ENCODE results near the gene MAPK10.

Gene MAPK10

GRCh38 chr4:86256086-86256485 lies 103.8 kb downstream of the MAPK10 start:
- H2AFZ ChIP-seq (ENCODE audit: low read depth, low read length), result no peak overlapping the region
- H3K9me3 ChIP-seq (ENCODE audit: insufficient read depth, low read length), result no peaks in the 10 kb centered on the region
- no peaks in the 10 kb centered on the region for H4K20me1 ChIP-seq (ENCODE audit: insufficient read depth, low read length)
- H3K27ac ChIP-seq (ENCODE audit: low read length), result no peak overlapping the region
- no peak for TF ChIP-seq EZH2phosphoT487 (IDR thresholded peaks at IDR 0.05; ENCODE audit: low read depth)
- TF ChIP-seq, protein P1, sequence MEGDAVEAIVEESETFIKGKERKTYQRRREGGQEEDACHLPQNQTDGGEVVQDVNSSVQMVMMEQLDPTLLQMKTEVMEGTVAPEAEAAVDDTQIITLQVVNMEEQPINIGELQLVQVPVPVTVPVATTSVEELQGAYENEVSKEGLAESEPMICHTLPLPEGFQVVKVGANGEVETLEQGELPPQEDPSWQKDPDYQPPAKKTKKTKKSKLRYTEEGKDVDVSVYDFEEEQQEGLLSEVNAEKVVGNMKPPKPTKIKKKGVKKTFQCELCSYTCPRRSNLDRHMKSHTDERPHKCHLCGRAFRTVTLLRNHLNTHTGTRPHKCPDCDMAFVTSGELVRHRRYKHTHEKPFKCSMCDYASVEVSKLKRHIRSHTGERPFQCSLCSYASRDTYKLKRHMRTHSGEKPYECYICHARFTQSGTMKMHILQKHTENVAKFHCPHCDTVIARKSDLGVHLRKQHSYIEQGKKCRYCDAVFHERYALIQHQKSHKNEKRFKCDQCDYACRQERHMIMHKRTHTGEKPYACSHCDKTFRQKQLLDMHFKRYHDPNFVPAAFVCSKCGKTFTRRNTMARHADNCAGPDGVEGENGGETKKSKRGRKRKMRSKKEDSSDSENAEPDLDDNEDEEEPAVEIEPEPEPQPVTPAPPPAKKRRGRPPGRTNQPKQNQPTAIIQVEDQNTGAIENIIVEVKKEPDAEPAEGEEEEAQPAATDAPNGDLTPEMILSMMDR (IDR thresholded peaks at IDR 0.05; ENCODE audit: low read depth, low read length), result no peak
- H3K4me3 ChIP-seq (ENCODE audit: low read length), result no peak overlapping the region
- H3K9ac ChIP-seq (ENCODE audit: low read length), result no peak overlapping the region
- no peak overlapping the region for H3K4me2 ChIP-seq (ENCODE audit: low read length)
- H3K79me2 ChIP-seq (ENCODE audit: low read length), result no peaks in the 10 kb centered on the region
- H3K27me3 ChIP-seq (ENCODE audit: low read depth, low read length), result no peaks in the 10 kb centered on the region
- no peaks in the 10 kb centered on the region for H3K4me1 ChIP-seq (ENCODE audit: low read length)
- no peaks in the 10 kb centered on the region for H3K36me3 ChIP-seq (replicated peaks; ENCODE audit: low read depth, low read length)

GRCh38 chr4:86250619-86251018 lies 109.2 kb downstream of the MAPK10 start:
- Histone ChIP-seq H3K4me2 (ENCODE audit: low read length) (no peak overlapping the region), H3K9ac (ENCODE audit: low read length) (no peak overlapping the region), H3K79me2 (ENCODE audit: low read length) (no peaks in the 10 kb centered on the region), H3K27ac (ENCODE audit: low read length) (no peak overlapping the region), H3K9me3 (ENCODE audit: insufficient read depth, low read length) (no peaks in the 10 kb centered on the region), H2AFZ (ENCODE audit: low read depth, low read length) (no peak overlapping the region), H3K27me3 (ENCODE audit: low read depth, low read length) (no peaks in the 10 kb centered on the region), H3K4me3 (ENCODE audit: low read length) (no peak overlapping the region), H4K20me1 (ENCODE audit: insufficient read depth, low read length) (no peaks in the 10 kb centered on the region), H3K36me3 (replicated peaks; ENCODE audit: low read depth, low read length) (no peaks in the 10 kb centered on the region), H3K4me1 (ENCODE audit: low read length) (no peaks in the 10 kb centered on the region)
- no peak for TF ChIP-seq EZH2phosphoT487 (IDR thresholded peaks at IDR 0.05; ENCODE audit: low read depth)
- TF ChIP-seq, protein P1 (IDR thresholded peaks at IDR 0.05; ENCODE audit: low read depth, low read length), result no peak

GRCh38 chr4:86250006-86250405 lies 109.8 kb downstream of the MAPK10 start:
- Histone ChIP-seq H3K9me3 (ENCODE audit: insufficient read depth, low read length) (no peaks in the 10 kb centered on the region), H4K20me1 (ENCODE audit: insufficient read depth, low read length) (no peaks in the 10 kb centered on the region), H2AFZ (ENCODE audit: low read depth, low read length) (no peak overlapping the region), H3K4me2 (ENCODE audit: low read length) (no peak overlapping the region), H3K4me1 (ENCODE audit: low read length) (no peaks in the 10 kb centered on the region), H3K4me3 (ENCODE audit: low read length) (no peak overlapping the region), H3K27ac (ENCODE audit: low read length) (no peak overlapping the region), H3K27me3 (ENCODE audit: low read depth, low read length) (no peaks in the 10 kb centered on the region), H3K36me3 (replicated peaks; ENCODE audit: low read depth, low read length) (no peaks in the 10 kb centered on the region), H3K9ac (ENCODE audit: low read length) (no peak overlapping the region), H3K79me2 (ENCODE audit: low read length) (no peaks in the 10 kb centered on the region)
- TF ChIP-seq EZH2phosphoT487 (IDR thresholded peaks at IDR 0.05; ENCODE audit: low read depth), result no peak
- TF ChIP-seq, protein P1 (IDR thresholded peaks at IDR 0.05; ENCODE audit: low read depth, low read length), result no peak

- H3K36me3 ChIP-seq (replicated peaks; ENCODE audit: low read depth, low read length), result no peaks in the 10 kb centered on the region
- H3K4me2 ChIP-seq (ENCODE audit: low read length), result no peak overlapping the region
- TF ChIP-seq EZH2phosphoT487 (IDR thresholded peaks at IDR 0.05; ENCODE audit: low read depth), result no peak
- TF ChIP-seq, protein P1 (IDR thresholded peaks at IDR 0.05; ENCODE audit: low read depth, low read length), result no peak
- H2AFZ ChIP-seq (ENCODE audit: low read depth, low read length), result no peak overlapping the region
- H3K9ac ChIP-seq (ENCODE audit: low read length), result no peak overlapping the region
- H3K9me3 ChIP-seq (ENCODE audit: insufficient read depth, low read length), result no peaks in the 10 kb centered on the region
- no peak overlapping the region for H3K4me3 ChIP-seq (ENCODE audit: low read length)
- no peaks in the 10 kb centered on the region for H3K27me3 ChIP-seq (ENCODE audit: low read depth, low read length)
- H3K79me2 ChIP-seq (ENCODE audit: low read length), result no peaks in the 10 kb centered on the region
- no peak overlapping the region for H3K27ac ChIP-seq (ENCODE audit: low read length)
- no peaks in the 10 kb centered on the region for H4K20me1 ChIP-seq (ENCODE audit: insufficient read depth, low read length)
- H3K4me1 ChIP-seq (ENCODE audit: low read length), result no peaks in the 10 kb centered on the region
These were observed 110.8 kb downstream of the MAPK10 start for GRCh38 chr4:86249074-86249473.
